HepG2 (cell line): ENCODE data around the gene TMEM233. TPM values are rescaled to one million over a fixed set of nuclear protein-coding genes. Genes with fewer than 3 reads are reported as not detected.

Experiments used
- ISX ChIP-seq: sonication (generic); formaldehyde crosslinking; conservative IDR thresholded peaks from 2 replicates; pipeline ENCODE4 v1.5.0; 2020; ENCODE audit warnings: missing genetic modification reagents
- KLF11 ChIP-seq: IDR thresholded peaks from 2 replicates; pipeline ENCODE4 v1.6.1; 2016; ENCODE audit warnings: missing compliant biosample characterization
- PITX1 ChIP-seq: sonication (generic); formaldehyde crosslinking; IDR thresholded peaks from 2 replicates; pipeline ENCODE4 v1.5.1; 2020; ENCODE audit warnings: mild to moderate bottlenecking, missing genetic modification reagents
- SCMH1 ChIP-seq: sonication (generic); formaldehyde crosslinking; IDR thresholded peaks from 2 replicates; pipeline ENCODE4 v1.9.0; 2021; ENCODE audit warnings: missing genetic modification reagents, mild to moderate bottlenecking, borderline replicate concordance
- TEAD2 ChIP-seq: sonication (generic); formaldehyde crosslinking; IDR thresholded peaks from 2 replicates; pipeline ENCODE4 v1.9.0; 2021; ENCODE audit warnings: missing genetic modification reagents
- ZMYM4 ChIP-seq: sonication (generic); formaldehyde crosslinking; IDR thresholded peaks from 2 replicates; pipeline ENCODE4 v1.8.1; 2023; ENCODE audit warnings: mild to moderate bottlenecking, missing genetic modification reagents
- ZNF136 ChIP-seq: sonication (generic); formaldehyde crosslinking; IDR thresholded peaks from 2 replicates; pipeline ENCODE4 v1.8.1; 2022; ENCODE audit warnings: low read depth, mild to moderate bottlenecking, moderate library complexity, missing genetic modification reagents
- ZNF138 ChIP-seq: sonication (generic); formaldehyde crosslinking; IDR thresholded peaks from 2 replicates; pipeline ENCODE4 v1.5.0; 2020; ENCODE audit warnings: mild to moderate bottlenecking, low read depth, missing genetic modification reagents
- ZNF292 ChIP-seq: sonication (generic); formaldehyde crosslinking; IDR thresholded peaks from 2 replicates; pipeline ENCODE4 v1.8.1; 2022; ENCODE audit warnings: mild to moderate bottlenecking, low read depth, missing genetic modification reagents, borderline replicate concordance
- ZNF350 ChIP-seq: sonication (generic); formaldehyde crosslinking; IDR thresholded peaks from 2 replicates; pipeline ENCODE4 v1.4.0; 2020; ENCODE audit warnings: mild to moderate bottlenecking, low read depth, missing genetic modification reagents, borderline replicate concordance
- ZNF383 ChIP-seq: sonication (generic); formaldehyde crosslinking; IDR thresholded peaks from 2 replicates; pipeline ENCODE4 v1.4.0; 2020; ENCODE audit warnings: missing genetic modification reagents, mild to moderate bottlenecking, borderline replicate concordance
- ZZZ3 ChIP-seq: sonication (generic); formaldehyde crosslinking; IDR thresholded peaks from 2 replicates; pipeline ENCODE4 v1.4.0; 2020; ENCODE audit warnings: missing genetic modification reagents, mild to moderate bottlenecking, borderline replicate concordance
- polyA plus RNA-seq, 8 experiments: library from polyadenylated mRNA; depleted of rRNA in 3 of 8; stranded (reverse) in 7 of 8; unstranded in 1 of 8; fragments of >200 nt; fragmentation: Illumina TruSeq in 4 of 8; extraction: Trizol in 4 of 8; gene quantifications; 2 replicates each; pipeline versions ENCODE4 v1.2.1 to v1.2.3, GENCODE V29; 2011 to 2016; ENCODE audit warnings: low read depth in 4 of 8, missing spikeins in 1 of 8, mixed read lengths in 1 of 8; ENCODE audit not compliant: insufficient read depth in 1 of 8
- total RNA-seq, 5 experiments: library from RNA; depleted of rRNA; stranded (reverse); fragments of >200 nt; fragmentation: Illumina TruSeq; extraction: Trizol; gene quantifications; 2 replicates each; pipeline ENCODE4 v1.2.3, GENCODE V29; 2016; ENCODE audit warnings: low read depth in 1 of 5
- TF ChIP-seq, protein P1 (sequence below): sonication (generic); formaldehyde crosslinking; IDR thresholded peaks from 2 replicates; pipeline ENCODE4 v1.4.0; 2020; ENCODE audit warnings: mild to moderate bottlenecking, missing genetic modification reagents
- TF ChIP-seq, protein P2 (sequence below): sonication (generic); formaldehyde crosslinking; IDR thresholded peaks from 2 replicates; pipeline ENCODE4 v1.5.0; 2020; ENCODE audit warnings: mild to moderate bottlenecking, missing genetic modification reagents, moderate library complexity
- TF ChIP-seq, protein P3 (sequence below): sonication (generic); formaldehyde crosslinking; IDR thresholded peaks from 2 replicates; pipeline ENCODE4 v1.5.0; 2020; ENCODE audit warnings: missing genetic modification reagents
- TF ChIP-seq, protein P4 (sequence below): sonication (generic); formaldehyde crosslinking; IDR thresholded peaks from 2 replicates; pipeline ENCODE4 v1.5.0; 2020; ENCODE audit warnings: mild to moderate bottlenecking, missing genetic modification reagents
- TF ChIP-seq, protein P5 (sequence below): sonication (generic); formaldehyde crosslinking; IDR thresholded peaks from 2 replicates; pipeline ENCODE4 v1.5.0; 2020; ENCODE audit warnings: mild to moderate bottlenecking, missing genetic modification reagents
- TF ChIP-seq, protein P6 (sequence below): sonication (generic); formaldehyde crosslinking; IDR thresholded peaks from 2 replicates; pipeline ENCODE4 v1.8.0; 2022; ENCODE audit warnings: mild to moderate bottlenecking, missing genetic modification reagents; ENCODE audit not compliant: insufficient replicate concordance

TMEM233 gene
- total and polyA plus RNA-seq, 2 of the 13 experiments (the other 11 are each of a cell fraction or from before 2014, with no cell fraction given), result 0.03 TPM; not detected in 1

DNA sequence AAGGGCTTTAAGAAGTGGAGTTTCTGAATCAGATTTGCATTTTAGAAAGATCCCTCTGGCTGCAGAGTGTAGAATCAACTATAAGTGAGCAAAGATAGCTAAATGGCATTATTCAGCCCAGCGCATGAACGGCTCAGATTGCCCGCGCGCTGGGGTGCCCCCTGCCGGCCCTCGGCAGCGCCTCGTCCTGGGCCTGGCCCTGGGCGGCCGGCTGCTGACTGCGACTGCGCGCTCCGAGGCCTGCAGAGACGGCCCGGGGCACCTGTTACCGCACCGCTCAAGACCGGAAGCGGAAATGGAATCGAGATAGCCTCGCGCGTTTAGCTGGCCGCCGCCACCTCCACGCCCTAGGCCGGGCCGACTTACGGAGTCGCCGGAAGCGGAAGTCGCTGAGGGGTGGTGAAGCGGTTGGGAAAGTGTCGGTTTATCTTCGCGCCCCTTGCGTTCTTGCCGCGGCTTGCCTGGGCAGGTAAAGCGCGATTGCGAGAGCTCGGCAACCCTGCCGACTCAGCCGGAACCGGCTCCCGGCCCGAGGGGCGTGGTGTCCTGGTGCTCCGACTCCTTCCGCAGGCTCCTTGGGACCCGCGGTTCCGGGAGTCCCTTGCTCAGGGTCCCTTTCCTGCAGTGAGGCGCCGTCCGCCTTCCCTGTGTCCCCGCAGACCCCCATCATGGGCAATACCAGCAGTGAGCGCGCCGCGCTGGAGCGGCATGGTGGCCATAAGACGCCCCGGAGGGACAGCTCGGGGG, 74.2 kb downstream of the TMEM233 start, which contains the start of gene PRKAB1 (continued):
- TF ChIP-seq, protein P1, sequence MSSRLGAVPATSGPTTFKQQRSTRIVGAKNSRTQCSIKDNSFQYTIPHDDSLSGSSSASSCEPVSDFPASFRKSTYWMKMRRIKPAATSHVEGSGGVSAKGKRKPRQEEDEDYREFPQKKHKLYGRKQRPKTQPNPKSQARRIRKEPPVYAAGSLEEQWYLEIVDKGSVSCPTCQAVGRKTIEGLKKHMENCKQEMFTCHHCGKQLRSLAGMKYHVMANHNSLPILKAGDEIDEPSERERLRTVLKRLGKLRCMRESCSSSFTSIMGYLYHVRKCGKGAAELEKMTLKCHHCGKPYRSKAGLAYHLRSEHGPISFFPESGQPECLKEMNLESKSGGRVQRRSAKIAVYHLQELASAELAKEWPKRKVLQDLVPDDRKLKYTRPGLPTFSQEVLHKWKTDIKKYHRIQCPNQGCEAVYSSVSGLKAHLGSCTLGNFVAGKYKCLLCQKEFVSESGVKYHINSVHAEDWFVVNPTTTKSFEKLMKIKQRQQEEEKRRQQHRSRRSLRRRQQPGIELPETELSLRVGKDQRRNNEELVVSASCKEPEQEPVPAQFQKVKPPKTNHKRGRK, result peak; percentile 37; the same call in 1 of the 2 replicates
- TF ChIP-seq TEAD2 (no peak), PITX1 (CRISPR knock-in tag) (0 out of 2 replicates have a peak, but pooled peaks have one; percentile 50), ZZZ3 (CRISPR knock-in tag) (no peak; the same call in 1 of the 2 replicates), ZNF350 (peak; percentile 91; the same call in 1 of the 2 replicates), KLF11 (0 out of 2 replicates have a peak, but pooled peaks have one; percentile 38), ZNF292 (CRISPR knock-in tag) (no peak; the same call in 1 of the 2 replicates), ZNF138 (peak; percentile 85; the same call in 1 of the 2 replicates), ZNF136 (0 out of 2 replicates have a peak, but pooled peaks have one; percentile 32), ISX (CRISPR knock-in tag) (no peak), ZMYM4 (peak; percentile 89), ZNF383 (CRISPR knock-in tag) (no peak), SCMH1 (CRISPR knock-in tag) (no peak)
- TF ChIP-seq, protein P2, sequence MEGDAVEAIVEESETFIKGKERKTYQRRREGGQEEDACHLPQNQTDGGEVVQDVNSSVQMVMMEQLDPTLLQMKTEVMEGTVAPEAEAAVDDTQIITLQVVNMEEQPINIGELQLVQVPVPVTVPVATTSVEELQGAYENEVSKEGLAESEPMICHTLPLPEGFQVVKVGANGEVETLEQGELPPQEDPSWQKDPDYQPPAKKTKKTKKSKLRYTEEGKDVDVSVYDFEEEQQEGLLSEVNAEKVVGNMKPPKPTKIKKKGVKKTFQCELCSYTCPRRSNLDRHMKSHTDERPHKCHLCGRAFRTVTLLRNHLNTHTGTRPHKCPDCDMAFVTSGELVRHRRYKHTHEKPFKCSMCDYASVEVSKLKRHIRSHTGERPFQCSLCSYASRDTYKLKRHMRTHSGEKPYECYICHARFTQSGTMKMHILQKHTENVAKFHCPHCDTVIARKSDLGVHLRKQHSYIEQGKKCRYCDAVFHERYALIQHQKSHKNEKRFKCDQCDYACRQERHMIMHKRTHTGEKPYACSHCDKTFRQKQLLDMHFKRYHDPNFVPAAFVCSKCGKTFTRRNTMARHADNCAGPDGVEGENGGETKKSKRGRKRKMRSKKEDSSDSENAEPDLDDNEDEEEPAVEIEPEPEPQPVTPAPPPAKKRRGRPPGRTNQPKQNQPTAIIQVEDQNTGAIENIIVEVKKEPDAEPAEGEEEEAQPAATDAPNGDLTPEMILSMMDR (CRISPR knock-in tag), result peak; percentile 89
- TF ChIP-seq, protein P3, sequence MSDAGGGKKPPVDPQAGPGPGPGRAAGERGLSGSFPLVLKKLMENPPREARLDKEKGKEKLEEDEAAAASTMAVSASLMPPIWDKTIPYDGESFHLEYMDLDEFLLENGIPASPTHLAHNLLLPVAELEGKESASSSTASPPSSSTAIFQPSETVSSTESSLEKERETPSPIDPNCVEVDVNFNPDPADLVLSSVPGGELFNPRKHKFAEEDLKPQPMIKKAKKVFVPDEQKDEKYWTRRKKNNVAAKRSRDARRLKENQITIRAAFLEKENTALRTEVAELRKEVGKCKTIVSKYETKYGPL (CRISPR knock-in tag), result no peak; the same call in 1 of the 2 replicates
- TF ChIP-seq, protein P4, sequence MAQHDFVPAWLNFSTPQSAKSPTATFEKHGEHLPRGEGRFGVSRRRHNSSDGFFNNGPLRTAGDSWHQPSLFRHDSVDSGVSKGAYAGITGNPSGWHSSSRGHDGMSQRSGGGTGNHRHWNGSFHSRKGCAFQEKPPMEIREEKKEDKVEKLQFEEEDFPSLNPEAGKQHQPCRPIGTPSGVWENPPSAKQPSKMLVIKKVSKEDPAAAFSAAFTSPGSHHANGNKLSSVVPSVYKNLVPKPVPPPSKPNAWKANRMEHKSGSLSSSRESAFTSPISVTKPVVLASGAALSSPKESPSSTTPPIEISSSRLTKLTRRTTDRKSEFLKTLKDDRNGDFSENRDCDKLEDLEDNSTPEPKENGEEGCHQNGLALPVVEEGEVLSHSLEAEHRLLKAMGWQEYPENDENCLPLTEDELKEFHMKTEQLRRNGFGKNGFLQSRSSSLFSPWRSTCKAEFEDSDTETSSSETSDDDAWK (CRISPR knock-in tag), result no peak
- TF ChIP-seq, protein P5, sequence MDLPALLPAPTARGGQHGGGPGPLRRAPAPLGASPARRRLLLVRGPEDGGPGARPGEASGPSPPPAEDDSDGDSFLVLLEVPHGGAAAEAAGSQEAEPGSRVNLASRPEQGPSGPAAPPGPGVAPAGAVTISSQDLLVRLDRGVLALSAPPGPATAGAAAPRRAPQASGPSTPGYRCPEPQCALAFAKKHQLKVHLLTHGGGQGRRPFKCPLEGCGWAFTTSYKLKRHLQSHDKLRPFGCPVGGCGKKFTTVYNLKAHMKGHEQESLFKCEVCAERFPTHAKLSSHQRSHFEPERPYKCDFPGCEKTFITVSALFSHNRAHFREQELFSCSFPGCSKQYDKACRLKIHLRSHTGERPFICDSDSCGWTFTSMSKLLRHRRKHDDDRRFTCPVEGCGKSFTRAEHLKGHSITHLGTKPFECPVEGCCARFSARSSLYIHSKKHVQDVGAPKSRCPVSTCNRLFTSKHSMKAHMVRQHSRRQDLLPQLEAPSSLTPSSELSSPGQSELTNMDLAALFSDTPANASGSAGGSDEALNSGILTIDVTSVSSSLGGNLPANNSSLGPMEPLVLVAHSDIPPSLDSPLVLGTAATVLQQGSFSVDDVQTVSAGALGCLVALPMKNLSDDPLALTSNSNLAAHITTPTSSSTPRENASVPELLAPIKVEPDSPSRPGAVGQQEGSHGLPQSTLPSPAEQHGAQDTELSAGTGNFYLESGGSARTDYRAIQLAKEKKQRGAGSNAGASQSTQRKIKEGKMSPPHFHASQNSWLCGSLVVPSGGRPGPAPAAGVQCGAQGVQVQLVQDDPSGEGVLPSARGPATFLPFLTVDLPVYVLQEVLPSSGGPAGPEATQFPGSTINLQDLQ (CRISPR knock-in tag), result no peak
- TF ChIP-seq, protein P6, sequence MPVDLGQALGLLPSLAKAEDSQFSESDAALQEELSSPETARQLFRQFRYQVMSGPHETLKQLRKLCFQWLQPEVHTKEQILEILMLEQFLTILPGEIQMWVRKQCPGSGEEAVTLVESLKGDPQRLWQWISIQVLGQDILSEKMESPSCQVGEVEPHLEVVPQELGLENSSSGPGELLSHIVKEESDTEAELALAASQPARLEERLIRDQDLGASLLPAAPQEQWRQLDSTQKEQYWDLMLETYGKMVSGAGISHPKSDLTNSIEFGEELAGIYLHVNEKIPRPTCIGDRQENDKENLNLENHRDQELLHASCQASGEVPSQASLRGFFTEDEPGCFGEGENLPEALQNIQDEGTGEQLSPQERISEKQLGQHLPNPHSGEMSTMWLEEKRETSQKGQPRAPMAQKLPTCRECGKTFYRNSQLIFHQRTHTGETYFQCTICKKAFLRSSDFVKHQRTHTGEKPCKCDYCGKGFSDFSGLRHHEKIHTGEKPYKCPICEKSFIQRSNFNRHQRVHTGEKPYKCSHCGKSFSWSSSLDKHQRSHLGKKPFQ (CRISPR knock-in tag), result no peak
